AML-193 (cell line): ENCODE results near the gene OR10H1.
A peak's percentile ranks its signal among the peaks of the same experiment; 100 is the strongest.
"Not testable (repeated sequence)": the region's sequence is repeated elsewhere in the genome, so short reads cannot be mapped to it uniquely, and the experiment has no call there.

Experiments
- DNase-seq, 2 experiments: peaks; one replicate each; lab custom pipeline; 2025; lab: John Stamatoyannopoulos, UW

OR10H1 gene

GRCh38 chr19:15828611-15829305 is 13.3 kb upstream of the OR10H1 start:
- DNase-seq: not testable (repeated sequence)

GRCh38 chr19:15828121-15828610 is 12.7 kb upstream of the OR10H1 start:
- no peak for DNase-seq

- no peak for DNase-seq
These were observed 10.3 kb upstream of the OR10H1 start for GRCh38 chr19:15825753-15826152.

GRCh38 chr19:15820646-15821045 is 5.2 kb upstream of the OR10H1 start:
- no peak for DNase-seq

- DNase-seq: no peak
These were observed 1.5 kb downstream of the OR10H1 start for GRCh38 chr19:15813916-15814315.

GRCh38 chr19:15812060-15812722 is 3.3 kb downstream of the OR10H1 start:
- peak in 1 of 2 experiments; percentile 5 for DNase-seq

GRCh38 chr19:15811476-15811875 is 4.0 kb downstream of the OR10H1 start:
- DNase-seq: no peak

- DNase-seq: no peak
These were observed 5.1 kb downstream of the OR10H1 start for GRCh38 chr19:15810335-15810734.

- DNase-seq: not testable (repeated sequence)
These were observed 21.2 kb downstream of the OR10H1 start for GRCh38 chr19:15794279-15794678.

GRCh38 chr19:15790096-15790495 is 25.4 kb downstream of the OR10H1 start:
- DNase-seq: no peak

GRCh38 chr19:15788594-15789270 is 26.7 kb downstream of the OR10H1 start:
- DNase-seq: no peak

- no peak for DNase-seq
These were observed 27.8 kb downstream of the OR10H1 start, which contains the start of gene OR10H5 for GRCh38 chr19:15787611-15788155. Gene OR10H5, plus strand, starts transcription at chr19:15787661. Its CDS starts 6,388 bp downstream, at chr19:15794049.

GRCh38 chr19:15782896-15783295 is 32.6 kb downstream of the OR10H1 start:
- DNase-seq: not testable (repeated sequence)

GRCh38 chr19:15782211-15782610 is 33.3 kb downstream of the OR10H1 start:
- DNase-seq: no peak

GRCh38 chr19:15781661-15782060 is 33.8 kb downstream of the OR10H1 start:
- DNase-seq: no peak

- no peak for DNase-seq
These were observed 34.6 kb downstream of the OR10H1 start for GRCh38 chr19:15780610-15781418.

GRCh38 chr19:15779756-15780476 is 35.5 kb downstream of the OR10H1 start:
- no peak for DNase-seq

GRCh38 chr19:15776991-15777970 is 38.2 kb downstream of the OR10H1 start:
- DNase-seq: no peak

- DNase-seq: no peak
These were observed 39.2 kb downstream of the OR10H1 start for GRCh38 chr19:15776264-15776663.

- no peak for DNase-seq
These were observed 40.2 kb downstream of the OR10H1 start for GRCh38 chr19:15775249-15775648.
